A673 (cell line): ENCODE data around the gene AKR1D1. TPM values are rescaled to one million over a fixed set of nuclear protein-coding genes. Genes with fewer than 3 reads are reported as not detected.

Experiments used
- Bru-seq: library from RNA; stranded (reverse); fragments of 400-500 nt; gene quantifications from one replicate; lab custom pipeline; 2021; lab: Mats Ljungman, UMichigan
- BruChase-seq, 2 experiments: library from RNA; stranded (reverse); fragments of 400-500 nt; gene quantifications; one replicate each; lab custom pipeline; 2021; lab: Mats Ljungman, UMichigan
- BruUV-seq: library from RNA; stranded (reverse); fragments of 400-500 nt; replicated peaks from 2 replicates; lab custom pipeline; 2021; lab: Mats Ljungman, UMichigan
- CTCF ChIA-PET: fragments of 300-600 bp; sonication (Branson Sonifier 250); formaldehyde crosslinking; loops from one replicate; lab custom pipeline; 2022; ENCODE audit warnings: antibody characterized with exemption; lab: Charles Lee
- POLR2A ChIA-PET: fragments of 300-600 bp; sonication (Branson Sonifier 250); formaldehyde crosslinking; loops from one replicate; lab custom pipeline; 2022; ENCODE audit warnings: antibody characterized with exemption; ENCODE audit not compliant: low non-redundant PET; lab: Charles Lee
- DNase-seq: peaks from one replicate; pipeline ENCODE4 v3.0.0-alpha.2; 2015; ENCODE audit warnings: low spot score
- H3K27ac ChIP-seq: fragments of 200-600 bp; sonication (generic); 2 replicates; pipeline ENCODE4 v1.5.1; 2016; ENCODE audit warnings: mixed run types, low read depth, mild to moderate bottlenecking, mixed read lengths, antibody characterized with exemption, low read length; ENCODE audit not compliant: poor library complexity, severe bottlenecking
- H3K27me3 ChIP-seq: fragments of 200-600 bp; sonication (generic); replicated peaks from 2 replicates; pipeline ENCODE4 v1.6.1; 2017; ENCODE audit warnings: mixed run types, low read depth, mild to moderate bottlenecking, mixed read lengths, antibody characterized with exemption, low read length; ENCODE audit not compliant: insufficient read depth, poor library complexity
- H3K36me3 ChIP-seq: fragments of 200-600 bp; sonication (generic); 2 replicates; pipeline ENCODE4 v1.6.1; 2016; ENCODE audit warnings: mixed run types, mild to moderate bottlenecking, mixed read lengths, antibody characterized with exemption, low read length; ENCODE audit not compliant: insufficient read depth, poor library complexity, severe bottlenecking
- H3K4me1 ChIP-seq: fragments of 200-600 bp; sonication (generic); 2 replicates; pipeline ENCODE4 v1.6.1; 2017; ENCODE audit warnings: mixed run types, mild to moderate bottlenecking, mixed read lengths, antibody characterized with exemption, low read length; ENCODE audit not compliant: insufficient read depth, poor library complexity, severe bottlenecking
- H3K4me3 ChIP-seq: fragments of 200-600 bp; sonication (generic); 2 replicates; pipeline ENCODE4 v1.5.1; 2016; ENCODE audit warnings: low read depth, mixed run types, mild to moderate bottlenecking, mixed read lengths, low read length; ENCODE audit not compliant: poor library complexity, severe bottlenecking
- H3K9me3 ChIP-seq: fragments of 200-600 bp; sonication (generic); 2 replicates; pipeline ENCODE4 v1.6.1; 2016; ENCODE audit warnings: mixed run types, low read depth, mild to moderate bottlenecking, mixed read lengths, antibody characterized with exemption, low read length; ENCODE audit not compliant: poor library complexity, severe bottlenecking
- CTCF ChIP-seq: fragments of 300-800, 200-600 bp; sonication (generic); conservative IDR thresholded peaks from 2 replicates; pipeline ENCODE4 v1.5.1; 2017; ENCODE audit warnings: low read depth, mild to moderate bottlenecking, antibody characterized with exemption, low read length, moderate library complexity, mixed read lengths
- EZH2 ChIP-seq: fragments of 200-600 bp; sonication (generic); IDR thresholded peaks from 2 replicates; pipeline ENCODE4 v1.6.1; 2017; ENCODE audit warnings: borderline replicate concordance, low read depth, mild to moderate bottlenecking, mixed read lengths, antibody characterized with exemption, low read length; ENCODE audit not compliant: poor library complexity, severe bottlenecking
- intact Hi-C: fragments of 100-400 bp; cut with micrococcal nuclease; formaldehyde crosslinking; loops from one replicate; pipeline ENCODE4 v1.10.0; 2022; ENCODE audit not compliant: unreplicated experiment
- long read RNA-seq: library from polyadenylated mRNA; stranded (forward); transcript quantifications from one replicate; pipeline ENCODE4 v2.0.0, GENCODE V29; 2022
- total RNA-seq: library from RNA; stranded (reverse); gene quantifications from 2 replicates; pipeline ENCODE4 v1.2.3, GENCODE V29; 2021

The AKR1D1 gene
- total RNA-seq (not detected in 2 replicates), Bru-seq, nascent RNA (not detected), BruChase-seq, experiment 1, labeled RNA remaining after a 2-hour chase (not detected), BruChase-seq, experiment 2, labeled RNA remaining after a 6-hour chase (not detected)
- long read RNA-seq = 0 reads

- DNase-seq = no peak
- H3K36me3 ChIP-seq = no peaks in the 10 kb centered on the region
- no peak for TF ChIP-seq EZH2
- TF ChIP-seq CTCF = no peak
- H3K4me1 ChIP-seq = no peaks in the 10 kb centered on the region
- POLR2A ChIA-PET = no interaction called here
- intact Hi-C loops = no loop called here
- BruUV-seq = no TSS peak
- H3K27me3 ChIP-seq = no peaks in the 10 kb centered on the region
- no peaks in the 10 kb centered on the region for H3K9me3 ChIP-seq
- no peak within 1 kb of the TSS for H3K4me3 ChIP-seq
- H3K27ac ChIP-seq = no peak within 1 kb of the TSS
- CTCF ChIA-PET = no interaction called here
Observed at GRCh38 chr7:138076196-138076595, at the start of gene AKR1D1. Gene AKR1D1, plus strand, starts transcription at chr7:138076459. Its CDS starts 60 bp downstream, at chr7:138076519.

GRCh38 chr7:138027100-138027499 is 49.2 kb upstream of the AKR1D1 start:
- no peaks in the 10 kb centered on the region for H3K9me3 ChIP-seq
- CTCF ChIA-PET = no interaction called here

GRCh38 chr7:138029126-138029525 is 47.1 kb upstream of the AKR1D1 start:
- Histone ChIP-seq H3K4me3 (no peak overlapping the region), H3K9me3 (no peaks in the 10 kb centered on the region), H3K36me3 (no peaks in the 10 kb centered on the region), H3K27me3 (no peaks in the 10 kb centered on the region), H3K4me1 (no peaks in the 10 kb centered on the region), H3K27ac (no peak overlapping the region)
- BruUV-seq = no TSS peak
- DNase-seq = no peak
- TF ChIP-seq CTCF (no peak), EZH2 (no peak)
- intact Hi-C loops = no loop called here
- ChIA-PET POLR2A (no interaction called here), CTCF (no interaction called here)

More at GRCh38 chr7:138027100-138027499, 49.2 kb upstream of the AKR1D1 start:
- Histone ChIP-seq H3K27ac (no peak overlapping the region), H3K27me3 (no peaks in the 10 kb centered on the region), H3K4me1 (no peaks in the 10 kb centered on the region), H3K36me3 (no peaks in the 10 kb centered on the region), H3K4me3 (no peak overlapping the region)
- intact Hi-C loops = no loop called here
- BruUV-seq = no TSS peak
- TF ChIP-seq EZH2 (no peak), CTCF (no peak)
- no peak for DNase-seq
- POLR2A ChIA-PET = no interaction called here
